Bone marrow (tissue), 2 donors: Measurements from ENCODE around the gene SERPINC1.
"Not testable (repeated sequence)": the region's sequence is repeated elsewhere in the genome, so short reads cannot be mapped to it uniquely, and the experiment has no call there.

Experiments
- DNase-seq, 2 donors: peaks; one replicate each; lab custom pipeline; 2025; lab: John Stamatoyannopoulos, UW

The SERPINC1 gene

DNA sequence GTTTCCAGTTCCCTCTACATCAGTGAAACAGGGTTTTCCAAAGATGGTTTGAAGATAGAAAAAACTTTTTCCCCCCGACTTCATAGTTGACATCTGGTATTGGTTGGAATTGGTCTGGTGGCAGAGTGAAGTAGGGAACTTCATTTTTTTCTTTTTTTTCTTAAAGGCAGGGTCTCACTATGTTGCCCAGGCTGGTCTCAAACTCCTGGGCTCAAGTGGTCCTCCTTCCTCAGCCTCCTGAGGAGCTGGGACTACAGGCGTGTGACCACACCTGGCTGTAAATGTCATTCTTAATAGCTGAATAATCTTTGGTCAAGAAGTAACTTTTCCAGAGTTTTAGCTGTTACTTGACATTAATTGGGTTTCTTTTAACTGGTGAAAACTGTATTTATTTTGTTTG is 27.2 kb downstream of the SERPINC1 start:
- DNase-seq: no peak

- no peak for DNase-seq
Observed at GRCh38 chr1:173888749-173889148, 28.4 kb downstream of the SERPINC1 start.

GRCh38 chr1:173887627-173888026 is 29.5 kb downstream of the SERPINC1 start:
- no peak for DNase-seq

DNA sequence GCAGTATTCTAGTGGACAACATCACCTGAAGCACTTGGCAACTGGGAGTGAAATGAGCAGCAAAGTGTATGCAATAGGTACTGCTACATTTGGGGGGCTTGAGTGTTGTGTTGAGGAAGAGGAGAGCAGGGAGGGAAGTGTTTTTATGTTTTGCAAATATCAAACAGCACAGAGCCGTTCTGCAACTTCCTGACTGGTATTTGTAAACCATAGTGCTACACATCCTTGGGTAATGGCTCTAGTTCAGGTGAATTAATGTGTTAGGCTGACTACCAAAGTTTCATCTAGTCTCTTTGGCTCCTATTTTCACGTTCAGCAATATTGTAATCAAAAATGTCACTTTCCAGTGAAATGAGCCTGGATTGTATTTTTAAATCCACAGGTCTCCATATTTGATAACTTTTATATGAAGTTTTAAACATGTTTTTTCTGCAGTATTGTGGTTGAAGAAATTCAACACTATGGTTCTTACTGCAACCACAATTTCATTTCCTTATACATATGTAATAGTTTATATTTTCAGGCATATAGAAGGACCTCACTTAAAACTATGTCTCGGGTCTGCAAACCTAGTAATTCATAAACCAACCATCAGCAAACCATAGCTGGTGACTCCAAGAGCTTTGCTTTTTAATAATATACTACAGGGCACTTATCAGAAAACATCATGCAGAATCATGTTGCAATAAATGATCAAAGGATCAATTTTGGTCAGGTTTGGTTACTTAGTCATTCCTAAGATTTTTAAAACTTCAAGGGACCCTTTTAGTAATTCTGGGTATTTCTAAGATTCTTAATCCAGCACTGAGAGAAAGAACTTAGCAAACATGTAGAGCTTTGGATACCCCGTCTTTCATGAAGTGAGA is 30.1 kb downstream of the SERPINC1 start:
- no peak for DNase-seq

DNA sequence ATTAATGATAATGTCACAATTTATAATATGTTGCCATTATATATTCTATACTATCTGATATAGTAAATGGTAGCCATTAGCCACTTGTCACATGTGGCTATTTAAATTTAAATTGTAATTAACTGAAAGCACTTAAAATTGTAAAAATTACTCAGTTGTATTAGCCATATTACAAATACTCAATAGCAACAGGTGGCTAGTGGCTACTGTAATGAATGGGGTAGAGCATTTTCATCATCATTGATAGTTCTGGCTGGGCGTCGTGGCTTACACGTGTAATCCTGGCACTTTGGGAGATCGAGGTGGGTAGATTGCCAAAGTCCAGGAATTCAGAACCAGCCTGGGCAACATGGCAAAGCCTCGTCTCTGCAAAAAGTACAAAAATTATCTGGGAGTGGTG is 32.4 kb downstream of the SERPINC1 start:
- no peak for DNase-seq

DNA sequence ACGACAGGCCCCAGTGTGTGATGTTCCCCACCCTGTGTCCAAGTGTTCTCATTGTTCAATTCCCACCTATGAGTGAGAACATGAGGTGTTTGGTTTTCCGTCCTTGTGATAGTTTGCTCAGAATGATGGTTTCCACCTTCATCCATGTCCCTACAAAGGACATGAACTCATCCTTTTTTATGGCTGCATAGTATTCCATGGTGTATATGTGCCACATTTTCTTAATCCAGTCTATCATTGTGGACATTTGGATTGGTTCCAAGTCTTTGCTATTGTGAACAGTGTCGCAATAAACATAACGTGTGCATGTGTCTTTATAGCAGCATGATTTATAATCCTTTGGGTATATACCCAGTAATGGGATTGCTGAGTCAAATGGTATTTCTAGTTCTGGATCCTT is 36.0 kb downstream of the SERPINC1 start:
- not testable (repeated sequence) for DNase-seq

- no peak for DNase-seq
Observed at GRCh38 chr1:173878251-173878650, 38.9 kb downstream of the SERPINC1 start.

- DNase-seq: no peak
Observed at GRCh38 chr1:173876732-173877131, 40.4 kb downstream of the SERPINC1 start.

DNA sequence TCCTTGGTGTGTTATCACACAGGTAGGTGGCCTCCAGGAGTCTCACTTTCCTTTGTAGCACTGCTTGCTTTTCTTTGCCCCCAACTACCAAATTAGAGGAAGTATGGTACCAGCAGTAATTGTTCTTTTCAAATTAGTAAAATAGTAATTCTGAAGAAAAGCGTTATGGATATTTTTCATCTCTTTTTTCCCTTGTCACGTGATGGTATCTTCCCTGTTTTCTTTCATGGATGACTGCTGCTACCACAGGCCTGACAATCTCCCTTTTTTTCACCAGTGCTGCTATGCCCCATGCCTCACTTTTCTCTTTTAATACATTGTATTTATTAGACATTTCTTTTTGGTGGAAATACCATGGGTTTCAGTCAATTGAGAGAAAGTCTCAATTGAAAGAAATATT is 45.6 kb downstream of the SERPINC1 start:
- DNase-seq: no peak

- DNase-seq: no peak
Observed at GRCh38 chr1:173871091-173871490, 46.0 kb downstream of the SERPINC1 start.

- peak in 1 of 2 donors; percentile 46 for DNase-seq
Observed at GRCh38 chr1:173870252-173871075, 46.7 kb downstream of the SERPINC1 start.

DNA sequence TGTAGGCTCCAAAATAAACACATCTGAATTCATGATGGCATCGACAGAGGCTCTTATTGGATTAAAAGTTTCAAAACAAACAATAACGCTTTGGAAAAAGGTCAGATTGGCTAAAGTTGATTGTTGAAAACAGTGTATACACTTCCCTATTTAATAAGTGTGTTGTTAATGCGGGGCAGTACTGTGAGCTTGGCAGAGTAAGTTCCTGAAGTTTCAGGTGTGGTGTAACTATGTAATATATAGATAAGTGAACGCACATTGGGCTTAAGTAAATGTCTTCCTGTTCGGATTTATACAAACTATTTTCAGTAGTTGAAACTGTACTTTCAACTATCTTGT is 48.1 kb downstream of the SERPINC1 start:
- no peak for DNase-seq

DNA sequence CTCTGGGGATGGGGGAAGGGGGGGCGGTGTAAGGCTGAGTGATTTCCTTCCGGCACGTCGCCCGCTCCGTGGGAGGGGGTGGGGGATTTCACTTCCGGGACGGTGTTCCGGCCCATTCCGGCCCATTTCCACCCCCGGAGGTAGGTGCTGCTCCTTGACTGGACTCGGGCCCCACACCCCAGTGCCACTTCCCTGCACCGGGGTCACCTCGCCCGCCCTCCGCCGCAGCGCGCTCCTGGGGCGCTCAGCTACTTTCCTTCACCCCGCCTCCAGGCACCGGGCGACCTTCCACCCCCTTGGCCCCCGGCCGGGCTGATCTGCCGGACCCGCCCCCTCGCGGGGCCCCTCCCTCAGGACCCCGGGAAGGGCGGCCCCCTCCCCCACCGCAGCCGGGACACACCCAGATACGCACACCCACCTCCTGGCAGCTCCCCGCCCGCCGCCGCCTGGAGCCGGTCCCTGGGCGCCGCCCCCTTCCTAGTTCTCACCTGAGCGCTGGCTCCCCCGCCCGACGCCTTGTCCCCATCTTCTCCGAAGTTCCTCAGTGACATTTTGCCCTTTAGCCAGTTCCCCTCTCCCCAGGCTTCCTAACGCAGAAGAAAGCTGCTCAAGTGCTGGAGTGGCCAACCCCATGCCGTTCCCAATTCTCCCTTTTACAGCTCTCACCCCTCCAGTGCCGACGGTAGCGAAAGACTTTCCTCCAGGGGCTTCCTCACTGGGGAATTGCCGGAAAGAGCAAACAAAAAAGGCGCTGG is 48.7 kb downstream of the SERPINC1 start, which contains the start of gene ZBTB37:
ZBTB37 (plus strand) TSS at position 115 of the 755 bp plus-strand sequence. CDS start 1,846 bp downstream, outside the sequence.
- peak; percentile 56 to 89 for DNase-seq

GRCh38 chr1:173867753-173868265 is 49.3 kb downstream of the SERPINC1 start, which contains the start of gene GAS5:
TSS of gene GAS5 (minus strand) at chr1:173867989.
- peak; percentile 91 to 99 for DNase-seq

DNA sequence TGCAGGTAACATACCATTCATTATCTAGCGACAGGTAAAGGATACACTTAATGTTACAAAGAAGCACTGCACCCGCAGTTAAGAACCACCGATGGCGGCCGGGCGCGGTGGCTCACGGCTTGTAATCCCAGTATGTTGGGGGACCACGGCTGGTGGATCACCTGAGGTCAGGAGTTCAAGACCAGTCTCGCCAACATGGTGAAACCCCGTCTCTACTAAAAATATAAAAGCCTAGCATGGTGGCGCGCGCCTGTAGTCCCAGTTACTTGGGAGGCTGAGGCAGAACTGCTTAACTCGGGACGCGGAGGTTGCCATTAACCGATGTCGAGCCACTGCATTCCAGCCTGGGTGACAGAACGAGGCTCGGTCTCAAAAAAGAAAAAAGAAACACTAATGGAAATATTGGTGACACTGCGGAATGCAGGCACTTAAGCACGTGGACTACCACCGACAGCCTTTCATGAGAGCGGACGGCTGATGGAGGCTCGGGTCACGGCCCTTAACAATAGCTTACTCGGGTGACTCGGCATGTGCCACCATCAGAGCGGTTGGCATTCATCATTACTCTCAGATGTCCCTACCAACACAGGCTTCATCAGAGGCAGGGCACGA is 49.9 kb downstream of the SERPINC1 start:
- DNase-seq: no peak

DNA sequence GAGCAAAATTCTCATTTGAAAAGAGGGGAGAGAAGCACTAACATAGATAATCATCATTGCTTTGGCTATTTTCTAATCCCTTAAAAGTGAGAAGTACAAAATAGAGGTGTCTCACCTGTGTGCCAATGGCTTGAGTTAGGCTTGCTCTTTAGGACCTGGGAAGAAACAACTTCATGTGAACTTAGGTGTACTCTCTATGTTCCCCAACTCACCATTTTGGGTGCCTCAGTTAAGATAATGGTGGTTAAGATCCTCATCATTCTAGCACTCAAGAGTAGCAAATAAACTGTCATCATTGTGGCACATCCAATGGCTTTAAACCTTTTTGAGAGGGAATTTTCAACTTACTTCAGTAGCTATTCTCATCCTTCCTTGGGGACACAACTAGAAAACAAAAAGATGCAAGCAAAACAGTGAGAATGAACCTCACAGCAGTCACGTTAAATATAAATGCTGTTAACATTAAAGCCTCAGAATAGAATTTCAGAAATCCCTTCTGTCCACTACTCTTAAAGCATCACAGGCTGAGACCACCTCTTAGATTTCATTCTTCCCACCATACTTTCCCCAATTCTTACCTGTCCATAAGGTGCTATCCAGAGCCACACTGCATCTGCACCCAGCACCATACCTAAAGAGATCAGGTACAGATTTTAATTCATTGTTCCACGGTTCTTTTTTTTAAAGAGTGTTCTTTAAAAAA is 50.6 kb downstream of the SERPINC1 start:
- DNase-seq: no peak

DNA sequence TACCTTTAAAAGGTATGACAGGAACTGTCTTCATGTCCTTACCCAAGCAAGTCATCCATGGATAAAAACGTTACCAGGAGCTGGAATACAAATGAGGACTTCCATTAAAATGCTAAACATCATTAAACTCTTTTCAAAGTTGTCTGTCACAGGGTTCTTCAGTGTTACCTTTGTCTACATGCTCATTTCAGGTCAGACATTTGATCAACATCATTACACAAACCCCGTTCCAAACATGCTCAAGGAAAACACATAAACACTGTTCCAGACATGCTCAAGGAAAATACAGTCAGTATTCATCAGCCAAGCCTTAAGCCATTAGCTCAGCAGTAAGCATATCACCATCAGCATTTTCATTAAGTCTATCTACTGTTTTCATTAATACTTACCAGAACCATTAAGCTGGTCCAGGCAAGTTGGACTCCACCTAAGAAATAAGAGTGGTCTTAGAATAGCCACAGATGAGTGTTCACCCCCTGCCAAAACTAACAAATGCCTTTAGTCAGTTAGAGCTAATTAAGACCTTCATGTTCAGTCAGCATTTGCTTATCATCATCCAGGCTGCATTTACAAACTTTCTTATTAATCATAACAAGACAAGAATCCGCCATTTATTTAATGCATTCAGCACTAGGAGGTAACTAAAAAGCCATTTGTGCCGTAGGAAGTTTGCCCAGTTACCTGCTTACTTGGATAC is 51.5 kb downstream of the SERPINC1 start:
- DNase-seq: no peak

GRCh38 chr1:173864179-173864867 is 52.8 kb downstream of the SERPINC1 start:
- no peak for DNase-seq
